Central memory CD4-positive, alpha-beta T cell (primary cell): ENCODE data around the gene DERL2.
A peak's percentile ranks its signal among the peaks of the same experiment; 100 is the strongest.

ENCODE experiments used
- DNase-seq: peaks from one replicate; pipeline ENCODE4 v3.0.0; 2022
- total RNA-seq, 3 experiments: gene quantifications; one replicate each; lab custom pipeline; 2026; lab: John Stamatoyannopoulos, UW

Gene DERL2
- 44.0 to 66.4 (median 57.7) reads per million in 3 experiments for total RNA-seq

- DNase-seq = no peak
Observed at GRCh38 chr17:5485270-5486205, at the start of gene DERL2. Gene DERL2 (minus strand): TSS chr17:5486178. CDS start chr17:5486161, 17 bp downstream.

GRCh38 chr17:5535436-5535835 lies 49.5 kb upstream of the DERL2 start:
- DNase-seq = no peak

- no peak for DNase-seq
Observed at GRCh38 chr17:5533486-5534315, 47.7 kb upstream of the DERL2 start.

GRCh38 chr17:5532581-5532980 lies 46.6 kb upstream of the DERL2 start:
- no peak for DNase-seq

DNA sequence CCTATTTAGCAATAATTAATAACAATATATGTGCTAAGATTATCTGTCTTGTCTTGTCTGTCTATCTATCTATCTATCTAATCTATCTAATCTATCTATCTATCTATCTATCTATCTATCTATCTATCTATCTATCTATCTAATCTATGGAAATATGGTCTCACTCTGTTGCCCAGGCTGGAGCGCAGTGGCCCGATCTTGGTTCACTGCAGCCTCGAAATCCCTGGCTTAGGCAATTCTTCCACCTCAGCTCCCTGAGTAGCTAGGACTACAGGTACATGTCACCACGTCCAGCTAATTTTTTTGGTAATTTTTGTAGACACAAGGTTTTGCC lies 45.1 kb upstream of the DERL2 start:
- DNase-seq = no peak

DNA sequence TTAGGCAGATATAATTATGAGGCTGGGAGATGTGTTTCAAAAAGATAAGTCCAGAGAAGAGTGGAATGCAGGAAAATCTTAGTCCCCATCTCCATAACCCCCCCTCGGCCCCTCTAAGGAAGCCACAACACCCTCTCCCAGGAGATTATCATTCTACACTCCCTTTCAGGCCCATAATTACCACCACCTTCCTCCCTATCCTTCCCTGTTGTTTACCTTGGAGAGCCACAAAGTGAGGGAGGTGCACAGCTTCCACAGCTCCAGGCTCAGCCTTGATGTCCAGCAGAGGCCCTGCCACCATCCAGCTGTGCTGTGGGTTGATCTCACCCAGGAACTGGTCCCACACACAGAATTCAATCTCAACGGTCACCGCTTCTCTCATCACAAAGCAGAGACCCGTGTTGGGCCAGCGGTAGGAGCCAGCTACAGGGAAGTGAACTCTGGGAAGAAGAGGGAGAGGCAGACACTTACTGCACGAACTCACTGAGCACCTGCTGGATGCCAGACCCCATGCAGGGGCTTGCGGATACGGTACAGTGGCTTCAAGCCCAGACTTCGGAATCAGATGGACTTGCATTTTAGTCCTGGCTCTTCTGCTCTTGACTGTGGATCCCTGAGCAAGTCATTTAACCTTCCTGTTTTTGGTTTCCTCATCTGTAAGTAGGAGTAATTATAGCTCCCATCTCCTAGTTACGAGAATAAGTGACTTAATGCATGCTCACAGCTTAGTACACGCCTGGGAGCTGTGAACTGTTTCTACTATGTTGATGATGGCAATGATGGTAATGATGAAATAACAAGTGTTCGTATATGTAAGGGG lies 44.5 kb upstream of the DERL2 start:
- no peak for DNase-seq

GRCh38 chr17:5527601-5528250 lies 41.7 kb upstream of the DERL2 start:
- no peak for DNase-seq

DNA sequence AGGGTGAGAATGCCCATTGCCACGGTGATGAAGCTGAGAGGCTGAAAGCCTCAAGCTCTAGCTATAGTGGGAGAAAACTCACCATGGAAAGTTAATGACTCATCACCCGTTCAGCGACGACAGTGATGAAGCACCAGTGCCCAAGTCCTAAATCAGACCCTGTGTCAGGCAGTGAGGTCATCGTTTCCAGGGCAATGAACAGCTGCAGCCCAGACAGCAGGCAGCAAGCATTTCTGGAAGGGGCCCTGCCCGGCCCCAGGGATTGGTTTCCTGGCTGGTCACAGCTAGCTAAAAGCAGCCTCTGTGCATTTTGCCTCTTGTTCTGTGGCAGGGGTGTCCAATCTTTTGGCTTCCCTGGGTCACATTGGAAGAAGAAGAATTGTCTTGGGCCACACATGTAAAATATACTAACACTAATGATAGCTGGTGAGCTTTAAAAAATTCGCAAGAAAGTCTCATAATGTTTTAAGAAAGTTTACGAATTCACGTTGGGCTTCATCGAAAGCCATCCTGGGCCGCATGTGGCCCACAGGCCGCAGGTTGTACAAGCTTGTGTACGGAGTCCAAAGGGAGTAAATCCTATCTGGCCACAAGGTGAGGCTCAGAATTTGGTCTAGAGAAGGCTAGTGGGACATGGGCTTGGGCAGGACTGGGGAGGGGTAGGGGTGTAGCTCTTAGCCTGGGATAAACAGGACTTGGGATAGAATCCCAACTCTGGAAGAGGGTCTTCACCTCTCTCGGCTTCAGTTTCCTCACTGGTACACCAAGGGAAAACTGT lies 41.0 kb upstream of the DERL2 start:
- no peak for DNase-seq

GRCh38 chr17:5523249-5523648 lies 37.3 kb upstream of the DERL2 start:
- no peak for DNase-seq

GRCh38 chr17:5522476-5522875 lies 36.5 kb upstream of the DERL2 start:
- DNase-seq = no peak

GRCh38 chr17:5516060-5516792 lies 30.2 kb upstream of the DERL2 start:
- DNase-seq = no peak

DNA sequence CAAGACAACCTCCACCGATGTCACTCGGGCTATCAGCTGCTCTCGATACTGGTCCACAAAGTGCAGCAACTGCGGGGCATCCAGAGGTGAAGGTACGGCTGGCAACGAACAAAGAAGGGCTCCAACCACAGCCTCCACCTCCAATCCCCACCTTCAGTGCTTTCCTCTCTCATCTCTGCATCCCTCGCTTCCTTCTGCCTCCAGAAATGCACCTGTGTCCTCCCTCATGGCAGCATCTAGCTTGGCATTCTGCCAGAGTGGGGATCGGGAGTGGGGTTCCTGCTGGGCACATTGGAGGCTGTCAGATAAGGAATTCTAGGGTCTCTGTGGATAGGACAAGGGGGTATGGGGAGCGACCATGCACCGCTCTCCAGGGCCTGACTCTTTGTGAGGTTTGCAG lies 29.0 kb upstream of the DERL2 start:
- no peak for DNase-seq

- DNase-seq = peak; percentile 51
Observed at GRCh38 chr17:5513628-5514027, 27.6 kb upstream of the DERL2 start.

- DNase-seq = no peak
Observed at GRCh38 chr17:5511401-5512225, 25.6 kb upstream of the DERL2 start.

DNA sequence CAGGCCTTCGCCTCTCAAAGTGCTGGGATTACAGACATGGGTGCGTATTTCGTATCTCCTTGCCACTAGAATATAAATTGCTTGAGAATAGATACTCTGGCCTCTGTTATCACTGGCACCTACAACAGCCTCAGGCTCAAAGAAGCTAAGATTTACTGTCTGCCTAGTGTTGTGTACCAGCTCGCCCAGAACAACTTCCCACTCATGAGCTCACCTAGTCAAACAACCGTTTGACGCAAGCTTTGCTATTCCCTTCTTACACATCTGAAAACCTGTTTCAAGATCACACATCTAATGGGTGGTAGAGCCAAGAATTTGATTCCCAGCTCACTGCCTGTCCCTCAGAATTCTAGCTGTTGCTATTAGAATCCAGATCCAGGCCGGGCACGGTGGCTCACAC lies 24.8 kb upstream of the DERL2 start:
- DNase-seq = no peak

DNA sequence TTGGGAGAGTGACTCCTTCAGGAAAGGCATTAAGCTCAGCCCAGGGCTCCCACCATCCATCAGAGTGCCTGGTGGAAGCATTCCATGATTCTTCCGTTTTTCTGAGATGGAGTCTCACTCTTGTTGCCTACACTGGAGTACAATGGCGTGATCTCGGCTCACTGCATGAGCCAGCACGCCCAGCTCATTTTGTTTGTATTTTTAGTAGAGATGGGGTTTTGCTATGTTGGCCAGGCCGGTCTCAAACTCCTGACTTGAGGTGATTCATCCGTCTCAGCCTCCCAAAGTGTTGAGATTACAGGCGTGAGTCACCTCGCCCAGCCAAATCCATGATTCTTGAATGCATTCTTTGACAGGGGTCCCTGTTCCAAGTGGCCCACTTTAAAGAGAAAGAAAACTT lies 23.5 kb upstream of the DERL2 start:
- no peak for DNase-seq

- DNase-seq = no peak
Observed at GRCh38 chr17:5508810-5509209, 22.8 kb upstream of the DERL2 start.

DNA sequence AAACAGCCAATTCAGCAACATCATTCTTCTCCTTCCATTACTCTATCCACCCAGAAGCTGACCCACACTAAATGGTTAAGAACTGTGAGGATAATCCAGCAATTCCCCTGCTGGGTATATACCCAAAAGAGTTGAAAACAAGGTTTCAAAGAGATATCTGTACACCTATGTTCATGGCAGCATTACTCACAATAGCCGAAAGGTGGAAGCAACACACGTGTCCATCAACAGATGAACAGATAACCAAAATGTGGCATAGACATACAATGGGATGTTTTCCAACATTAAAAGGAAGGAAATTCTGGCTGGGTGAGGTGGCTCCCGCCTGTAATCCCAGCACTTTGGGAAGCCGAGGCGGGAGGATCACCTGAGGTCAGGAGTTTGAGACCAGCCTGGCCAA lies 20.3 kb upstream of the DERL2 start:
- no peak for DNase-seq

GRCh38 chr17:5502552-5502951 lies 16.6 kb upstream of the DERL2 start:
- DNase-seq = no peak

- no peak for DNase-seq
Observed at GRCh38 chr17:5501685-5502084, 15.7 kb upstream of the DERL2 start.
